ENCODE data around the gene OR1K1.
"Not testable (repeated sequence)": the region's sequence is repeated elsewhere in the genome, so short reads cannot be mapped to it uniquely, and the experiment has no call there.

Gene OR1K1

DNA sequence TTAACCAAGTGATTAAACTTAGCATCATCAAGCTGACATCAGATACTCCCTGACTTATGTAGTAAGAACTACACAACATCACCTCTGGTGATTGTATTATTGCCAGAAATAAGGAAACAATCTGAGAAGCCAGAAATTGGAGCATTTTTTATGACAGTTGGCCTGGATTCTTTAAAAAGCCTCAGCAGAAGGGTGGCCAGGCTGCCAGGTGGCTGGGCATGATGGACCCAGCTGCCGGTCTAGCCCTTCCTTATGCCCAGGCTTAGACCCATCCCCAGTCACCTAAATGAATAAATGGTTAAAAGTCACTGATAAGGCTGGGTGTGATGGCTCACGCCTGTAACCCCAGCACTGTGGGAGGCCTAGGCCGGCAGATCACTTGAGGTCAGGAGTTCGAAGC lies 12.8 kb downstream of the OR1K1 start:
- peak; percentile 36 for DNase-seq (ENCODE audit: low spot score)

- DNase-seq (ENCODE audit: low spot score) = no peak
Observed at GRCh38 chr9:122814545-122814944, 14.6 kb downstream of the OR1K1 start.

DNA sequence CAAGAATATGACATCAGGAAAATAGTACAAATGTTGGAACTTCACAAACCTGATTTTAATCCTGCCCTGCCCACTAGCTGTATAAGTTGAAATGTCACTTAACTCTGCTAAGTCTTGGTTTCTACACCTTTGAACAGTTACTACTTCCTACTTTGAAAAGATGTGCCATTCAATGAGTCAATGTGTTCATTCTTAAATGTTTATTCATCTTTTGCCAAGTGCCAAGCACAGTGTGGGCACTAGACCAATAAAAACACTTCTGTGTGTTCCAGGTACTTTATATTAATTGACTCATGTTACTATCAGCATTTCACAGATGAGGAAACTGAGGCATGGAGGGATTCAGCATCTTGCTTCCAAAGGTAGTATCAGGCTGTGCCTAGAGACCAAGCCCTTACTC lies 15.6 kb downstream of the OR1K1 start:
- DNase-seq (ENCODE audit: low spot score) = no peak

GRCh38 chr9:122816163-122816867 lies 16.4 kb downstream of the OR1K1 start:
- DNase-seq (ENCODE audit: low spot score) = no peak

DNA sequence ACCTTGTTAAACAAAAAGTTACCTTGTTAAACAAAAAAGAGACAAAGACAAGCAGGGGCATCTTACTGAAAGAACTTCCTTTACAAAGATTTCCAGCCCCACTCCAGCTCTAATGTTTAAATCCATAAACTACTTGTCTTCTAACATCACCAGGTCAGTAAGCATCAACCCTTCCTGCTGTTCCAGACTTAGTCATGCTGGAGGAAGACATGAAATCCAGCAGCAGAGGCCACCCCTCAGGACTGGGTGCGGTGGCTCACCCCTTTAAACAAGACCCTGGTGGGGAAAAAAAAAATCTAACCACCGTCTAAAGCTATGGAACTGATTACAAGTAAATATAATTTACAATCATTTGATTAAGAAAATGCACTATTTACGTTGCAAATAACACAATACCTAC lies 19.4 kb downstream of the OR1K1 start:
- DNase-seq (ENCODE audit: low spot score) = no peak

- no peak for DNase-seq (ENCODE audit: low spot score)
Observed at GRCh38 chr9:122819791-122820489, 20.0 kb downstream of the OR1K1 start.

GRCh38 chr9:122820490-122820845 lies 20.5 kb downstream of the OR1K1 start:
- no peak for DNase-seq (ENCODE audit: low spot score)

DNA sequence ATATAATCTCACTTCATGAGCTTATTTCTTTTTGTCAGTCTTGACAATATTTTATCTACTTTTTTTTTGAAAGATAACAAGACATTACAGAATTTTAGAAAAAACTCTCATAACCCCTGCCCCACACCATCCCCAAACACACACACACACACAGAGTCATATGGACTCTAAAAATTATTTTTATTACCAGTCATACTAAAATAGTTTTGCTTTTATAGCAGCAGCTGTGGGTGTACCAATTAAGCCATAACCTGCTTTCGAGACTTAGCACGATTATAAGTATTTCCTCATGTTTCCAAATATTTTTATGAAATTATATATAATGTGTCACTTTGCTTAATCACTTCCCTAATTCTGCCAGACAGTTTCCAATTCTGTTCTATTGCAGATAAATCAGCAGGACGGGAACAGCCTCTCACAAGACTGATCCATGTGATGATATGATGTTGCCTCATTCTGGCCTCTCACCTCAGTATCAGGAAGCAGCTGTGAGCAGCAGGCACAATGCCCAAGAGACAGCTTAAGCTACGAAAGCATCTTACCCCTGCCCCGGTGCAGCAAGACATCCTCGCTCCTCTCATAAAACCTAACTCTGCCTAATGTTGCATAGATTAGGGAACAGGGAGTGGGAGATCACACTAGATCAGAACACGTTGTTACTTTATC lies 21.5 kb downstream of the OR1K1 start:
- no peak for DNase-seq (ENCODE audit: low spot score)

GRCh38 chr9:122822056-122822455 lies 22.1 kb downstream of the OR1K1 start:
- DNase-seq (ENCODE audit: low spot score) = no peak

- no peak for DNase-seq (ENCODE audit: low spot score)
Observed at GRCh38 chr9:122822938-122823337, 23.0 kb downstream of the OR1K1 start.

DNA sequence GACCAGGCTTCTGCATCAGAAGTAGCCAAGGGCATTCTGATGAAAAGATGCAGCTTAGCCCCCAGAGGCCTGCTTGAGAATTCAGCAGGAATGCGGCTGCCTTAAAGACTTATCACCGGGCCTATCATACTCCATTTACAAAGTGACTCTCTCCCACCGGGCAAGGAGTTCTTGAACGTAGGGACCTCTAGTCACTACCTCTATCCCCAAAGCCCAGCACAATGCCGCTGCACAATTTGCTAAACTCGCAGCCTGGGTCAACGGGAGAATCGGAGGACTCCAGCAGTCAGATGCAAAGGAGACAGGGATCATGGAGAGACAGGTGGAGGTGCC lies 27.8 kb downstream of the OR1K1 start:
- peak; percentile 71 for DNase-seq (ENCODE audit: low spot score)

DNA sequence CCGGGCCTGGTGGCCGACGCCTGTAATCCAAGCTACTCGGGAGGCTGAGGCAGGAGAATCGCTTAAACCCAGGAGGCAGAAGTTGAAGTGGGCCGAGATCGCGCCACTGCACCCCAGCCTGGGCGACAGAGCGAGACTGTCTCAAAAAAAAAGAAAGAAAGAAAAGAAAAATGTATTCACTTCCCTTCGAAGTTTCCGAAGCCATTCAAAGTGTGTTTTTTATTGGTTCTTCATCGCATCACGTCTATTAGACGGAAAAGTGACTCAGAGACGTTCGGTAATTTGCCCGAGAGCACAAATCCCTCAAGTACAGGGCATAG lies 29.0 kb downstream of the OR1K1 start:
- not testable (repeated sequence) for DNase-seq (ENCODE audit: low spot score)

DNA sequence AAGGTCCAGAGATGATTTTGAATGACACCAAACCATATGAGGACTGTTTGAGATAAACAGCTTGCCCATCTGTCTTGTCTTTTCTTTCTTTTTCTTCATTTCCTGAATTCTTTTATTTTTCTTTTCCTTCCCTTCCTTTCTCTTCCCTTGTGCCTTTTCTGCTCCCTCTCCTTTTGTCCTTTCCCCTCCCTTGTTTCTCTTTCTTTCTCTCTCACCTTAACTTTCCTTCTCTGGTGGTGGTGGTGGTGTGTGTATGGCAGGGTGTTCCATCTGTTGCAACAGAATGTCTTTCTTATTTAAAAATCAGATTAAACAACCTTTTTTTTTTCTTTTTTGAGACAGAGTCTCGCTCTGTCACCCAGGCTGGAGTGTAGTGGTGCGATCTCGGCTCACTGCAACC lies 32.3 kb downstream of the OR1K1 start:
- DNase-seq (ENCODE audit: low spot score) = no peak

DNA sequence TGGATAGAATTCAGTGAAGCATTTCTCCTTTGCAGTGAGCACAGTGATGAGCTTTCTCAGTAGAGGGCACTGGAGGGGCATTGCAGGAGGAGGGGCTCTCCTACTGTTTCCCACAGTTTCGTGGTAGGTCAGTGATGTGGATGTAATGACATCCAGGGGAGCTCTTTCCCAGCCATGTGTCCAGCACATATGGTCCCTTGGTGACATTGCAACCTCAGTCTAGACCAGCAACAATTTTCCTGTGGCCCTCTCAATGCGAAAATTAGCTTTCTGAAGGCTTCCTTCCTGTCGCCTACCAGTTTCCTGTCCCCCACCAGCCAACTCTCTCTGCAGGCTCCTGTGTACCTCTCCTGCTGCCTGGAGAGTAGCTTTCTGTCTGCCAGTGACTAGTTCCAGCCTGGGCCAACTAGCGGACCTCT lies 35.4 kb downstream of the OR1K1 start:
- peak; percentile 21 for DNase-seq (ENCODE audit: low spot score)

DNA sequence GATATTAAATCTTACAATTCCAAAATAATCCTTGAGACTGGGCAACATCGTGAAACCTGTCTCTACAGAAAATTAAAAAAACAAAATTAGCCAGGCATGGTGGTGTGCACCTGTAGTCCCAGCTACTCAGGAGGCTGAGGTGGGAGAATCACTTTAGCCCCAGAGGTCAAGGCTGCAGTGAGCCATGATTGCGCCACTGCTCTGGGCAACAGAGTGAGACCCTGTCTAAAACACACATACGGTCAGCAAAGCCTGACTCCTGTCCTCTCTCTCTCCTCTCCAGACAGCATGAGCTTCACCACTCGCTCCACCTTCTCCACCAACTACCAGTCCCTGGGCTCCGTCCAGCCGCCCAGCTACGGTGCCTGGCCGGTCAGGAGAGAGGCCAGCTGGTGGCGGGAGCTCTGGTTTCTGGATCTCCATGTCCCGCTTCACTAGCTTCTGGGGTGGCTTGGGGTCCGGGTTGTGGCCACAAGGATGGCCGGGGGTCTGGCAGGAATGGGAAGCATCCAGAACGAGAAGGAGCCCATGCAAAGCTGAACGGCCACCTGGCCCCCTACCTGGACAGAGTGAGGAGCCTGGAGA lies 37.4 kb downstream of the OR1K1 start:
- DNase-seq (ENCODE audit: low spot score) = no peak

DNA sequence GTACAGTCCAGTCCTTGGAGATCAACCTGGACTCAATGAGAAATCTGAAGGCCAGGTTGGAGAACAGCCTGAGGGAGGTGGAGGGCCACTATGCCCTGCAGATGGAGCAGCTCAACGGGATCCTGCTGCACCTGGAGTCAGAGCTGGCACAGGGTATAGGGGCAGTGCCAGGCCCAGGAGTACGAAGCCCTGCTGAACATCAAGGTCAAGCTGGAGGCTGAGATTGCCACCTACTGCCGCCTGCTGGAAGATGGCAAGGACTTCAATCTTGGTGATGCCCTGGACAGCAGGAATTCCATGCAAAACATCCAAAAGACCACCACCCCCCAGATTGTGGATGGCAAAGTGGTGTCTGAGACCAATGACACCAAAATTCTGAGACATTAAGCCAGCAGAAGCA lies 38.5 kb downstream of the OR1K1 start:
- DNase-seq (ENCODE audit: low spot score) = not testable (repeated sequence)

- DNase-seq (ENCODE audit: low spot score) = no peak
Observed at GRCh38 chr9:122841501-122841900, 41.6 kb downstream of the OR1K1 start.

DNA sequence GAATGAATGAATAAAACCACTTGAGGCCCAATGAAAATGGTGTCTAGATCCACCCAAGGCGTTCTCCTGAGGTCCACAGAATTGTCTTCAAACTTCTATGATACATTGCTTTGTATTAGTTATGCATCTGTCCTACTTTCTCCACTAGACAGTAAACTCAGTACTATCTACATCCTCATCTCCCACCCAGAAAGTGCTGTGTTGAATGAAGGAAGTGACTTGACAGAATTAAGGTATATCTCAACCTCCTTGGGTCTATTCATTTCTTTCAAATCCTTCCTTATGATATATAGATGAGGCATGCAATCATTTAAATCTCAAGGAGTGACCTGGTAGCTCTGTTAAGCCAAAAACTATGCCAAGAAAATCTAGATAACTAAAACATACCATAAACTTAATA lies 44.2 kb downstream of the OR1K1 start:
- DNase-seq (ENCODE audit: low spot score) = no peak

DNA sequence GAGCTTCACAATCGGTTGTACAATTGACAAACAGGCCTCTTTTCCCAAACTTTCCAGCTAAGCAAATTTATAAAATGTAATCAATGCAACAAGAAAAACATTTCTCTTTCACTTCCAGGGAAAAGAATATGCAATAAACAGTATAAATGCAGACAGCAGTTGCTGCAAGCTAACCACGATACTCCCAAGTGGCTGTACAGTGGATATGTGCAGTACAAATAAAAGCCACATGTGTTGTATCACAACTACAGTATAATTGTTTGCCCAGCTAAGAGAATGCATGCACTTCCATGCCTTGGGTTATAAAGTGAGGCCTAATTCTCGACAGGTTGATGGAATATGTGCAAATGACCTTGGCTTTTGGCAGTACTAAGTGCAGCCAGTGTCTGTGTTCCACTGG lies 45.2 kb downstream of the OR1K1 start:
- DNase-seq (ENCODE audit: low spot score) = no peak

- no peak for DNase-seq (ENCODE audit: low spot score)
Observed at GRCh38 chr9:122846371-122846940, 46.5 kb downstream of the OR1K1 start.

DNA sequence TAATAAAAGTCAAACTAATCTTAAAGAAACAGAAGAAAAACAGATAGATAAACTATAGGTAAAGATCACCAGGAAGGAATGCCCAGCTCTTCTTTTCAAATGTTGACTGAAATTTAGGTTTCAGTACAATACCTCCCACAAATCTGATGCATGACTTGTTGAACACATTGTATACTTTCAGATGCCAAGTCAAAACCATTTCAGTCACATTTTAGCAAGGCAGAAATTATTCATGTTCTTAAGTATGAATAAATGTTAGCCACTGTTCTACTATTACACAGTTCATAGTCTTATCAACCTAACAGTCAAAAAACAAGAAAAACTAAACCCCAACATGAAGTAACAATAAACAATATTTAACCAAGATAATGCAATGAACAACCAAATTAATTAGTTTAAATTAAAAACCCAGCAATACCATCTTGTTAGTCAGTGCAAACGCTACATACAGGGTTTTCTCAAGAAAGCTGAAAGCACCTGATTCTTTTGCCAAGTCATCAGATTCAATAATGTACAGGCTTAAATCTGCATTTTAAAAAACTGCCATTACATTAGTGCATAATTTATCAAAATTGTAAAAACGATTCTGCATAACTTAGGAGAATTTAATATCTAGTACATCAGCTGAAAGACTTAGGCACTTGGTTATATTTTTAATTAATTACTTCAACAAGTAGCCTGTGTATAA lies 48.5 kb downstream of the OR1K1 start:
- no peak for DNase-seq (ENCODE audit: low spot score)
